ENCODE results near the gene LBH.

DNA sequence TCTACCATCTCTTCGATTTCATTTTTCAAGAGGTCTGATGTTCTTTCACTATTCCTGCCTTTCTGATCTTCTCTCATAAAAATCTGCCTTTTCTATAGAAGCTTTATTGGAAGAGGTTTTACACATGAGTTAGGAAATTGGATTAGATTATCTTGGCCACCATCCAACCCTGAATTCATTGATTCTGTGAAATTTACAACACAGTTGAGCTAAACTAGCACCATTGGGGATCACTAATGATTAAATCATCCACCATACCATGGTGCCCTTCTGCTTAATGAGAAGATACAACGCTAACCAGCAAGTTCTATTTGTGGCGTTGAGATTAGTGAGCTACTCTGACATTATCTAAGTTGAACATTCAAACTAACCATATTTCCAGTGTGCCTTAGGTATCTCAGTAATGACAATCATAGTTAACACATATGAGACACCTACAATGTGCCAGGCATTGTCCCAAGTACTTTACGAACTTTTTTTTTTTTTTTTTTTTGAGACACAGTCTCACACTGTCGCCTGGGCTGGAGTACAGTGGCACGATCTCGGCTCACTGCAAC lies 17.3 kb upstream of the LBH start:
- TF ChIP-seq ZNF274 (IDR thresholded peaks at IDR 0.05; ENCODE audit: low read depth, low read length) (no peak), YY1 (IDR thresholded peaks at IDR 0.05; ENCODE audit: insufficient read depth, insufficient read length) (no peak)
